KMS-11 (cell line): ENCODE results near the gene ALDH8A1.

Experiments used
- H2AFZ ChIP-seq: fragments of 200-600 bp; sonication (generic); 2 replicates; pipeline ENCODE4 v1.6.1; 2016; ENCODE audit warnings: antibody characterized with exemption, mixed run types, low read depth
- H3K27ac ChIP-seq: fragments of 200-600 bp; sonication (generic); 2 replicates; pipeline ENCODE4 v1.6.1; 2016; ENCODE audit warnings: mild to moderate bottlenecking, mixed run types
- H3K27me3 ChIP-seq: fragments of 200-600 bp; sonication (generic); 2 replicates; pipeline ENCODE4 v1.6.1; 2017; ENCODE audit warnings: mild to moderate bottlenecking, low read depth, mixed run types, moderate library complexity; ENCODE audit not compliant: insufficient read depth
- H3K36me3 ChIP-seq: fragments of 200-600 bp; sonication (generic); 2 replicates; pipeline ENCODE4 v1.6.1; 2017; ENCODE audit warnings: mild to moderate bottlenecking, mixed run types; ENCODE audit not compliant: insufficient read depth
- H3K4me1 ChIP-seq: fragments of 200-600 bp; sonication (generic); 2 replicates; pipeline ENCODE4 v1.6.1; 2016; ENCODE audit warnings: mild to moderate bottlenecking, low read depth, mixed run types; ENCODE audit not compliant: poor library complexity, severe bottlenecking
- H3K4me2 ChIP-seq: fragments of 200-600 bp; sonication (generic); 2 replicates; pipeline ENCODE4 v1.7.0; 2016; ENCODE audit warnings: mild to moderate bottlenecking, mixed run types
- H3K4me3 ChIP-seq: fragments of 200-600 bp; sonication (generic); IDR thresholded peaks from 2 replicates; pipeline ENCODE4 v1.6.1; 2017; ENCODE audit warnings: low read depth, low read length, mixed read lengths; ENCODE audit not compliant: insufficient read depth
- H3K79me2 ChIP-seq: fragments of 200-600 bp; sonication (generic); 2 replicates; pipeline ENCODE4 v1.6.1; 2016; ENCODE audit warnings: low read depth, mixed run types; ENCODE audit not compliant: insufficient read depth
- H3K9ac ChIP-seq: fragments of 200-600 bp; sonication (generic); 2 replicates; pipeline ENCODE4 v1.6.1; 2016; ENCODE audit warnings: mild to moderate bottlenecking, mixed run types
- H4K20me1 ChIP-seq: fragments of 200-600 bp; sonication (generic); 2 replicates; pipeline ENCODE4 v1.6.1; 2016; ENCODE audit warnings: mild to moderate bottlenecking, mixed run types; ENCODE audit not compliant: insufficient read depth
- TF ChIP-seq, protein P1 (sequence below): fragments of 200-600 bp; sonication (generic); conservative IDR thresholded peaks from 2 replicates; pipeline ENCODE4 v1.6.1; 2017; ENCODE audit warnings: low read depth, mild to moderate bottlenecking, antibody characterized with exemption, low read length, moderate library complexity, mixed read lengths

ALDH8A1 gene

DNA sequence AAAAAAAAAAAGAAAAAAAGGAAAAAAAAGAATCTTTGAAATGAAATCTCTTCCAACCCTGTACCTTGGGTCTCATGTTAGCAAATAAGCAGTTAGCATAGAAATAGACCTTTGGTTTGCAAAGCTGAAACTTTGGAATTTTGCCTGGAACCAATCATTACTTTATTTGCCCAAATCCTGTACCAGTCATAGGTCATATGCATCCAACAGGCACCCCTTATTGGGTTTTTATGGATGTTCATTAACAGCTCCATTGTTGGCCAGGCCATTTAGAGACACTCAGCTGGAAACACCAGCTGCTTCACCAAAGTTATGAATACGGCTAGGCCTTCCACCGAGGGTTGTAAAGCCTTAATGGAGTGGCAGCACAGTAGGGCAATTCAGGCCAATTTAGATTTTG, 53.0 kb downstream of the ALDH8A1 start:
- Histone ChIP-seq H3K36me3 (no peaks in the 10 kb centered on the region), H2AFZ (no peak overlapping the region), H3K9ac (no peak overlapping the region), H3K79me2 (no peaks in the 10 kb centered on the region), H4K20me1 (no peaks in the 10 kb centered on the region), H3K4me2 (no peak overlapping the region), H3K27me3 (no peaks in the 10 kb centered on the region), H3K27ac (no peak overlapping the region), H3K4me1 (no peaks in the 10 kb centered on the region), H3K4me3 (no peak overlapping the region)
- TF ChIP-seq, protein P1, sequence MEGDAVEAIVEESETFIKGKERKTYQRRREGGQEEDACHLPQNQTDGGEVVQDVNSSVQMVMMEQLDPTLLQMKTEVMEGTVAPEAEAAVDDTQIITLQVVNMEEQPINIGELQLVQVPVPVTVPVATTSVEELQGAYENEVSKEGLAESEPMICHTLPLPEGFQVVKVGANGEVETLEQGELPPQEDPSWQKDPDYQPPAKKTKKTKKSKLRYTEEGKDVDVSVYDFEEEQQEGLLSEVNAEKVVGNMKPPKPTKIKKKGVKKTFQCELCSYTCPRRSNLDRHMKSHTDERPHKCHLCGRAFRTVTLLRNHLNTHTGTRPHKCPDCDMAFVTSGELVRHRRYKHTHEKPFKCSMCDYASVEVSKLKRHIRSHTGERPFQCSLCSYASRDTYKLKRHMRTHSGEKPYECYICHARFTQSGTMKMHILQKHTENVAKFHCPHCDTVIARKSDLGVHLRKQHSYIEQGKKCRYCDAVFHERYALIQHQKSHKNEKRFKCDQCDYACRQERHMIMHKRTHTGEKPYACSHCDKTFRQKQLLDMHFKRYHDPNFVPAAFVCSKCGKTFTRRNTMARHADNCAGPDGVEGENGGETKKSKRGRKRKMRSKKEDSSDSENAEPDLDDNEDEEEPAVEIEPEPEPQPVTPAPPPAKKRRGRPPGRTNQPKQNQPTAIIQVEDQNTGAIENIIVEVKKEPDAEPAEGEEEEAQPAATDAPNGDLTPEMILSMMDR, result no peak

DNA sequence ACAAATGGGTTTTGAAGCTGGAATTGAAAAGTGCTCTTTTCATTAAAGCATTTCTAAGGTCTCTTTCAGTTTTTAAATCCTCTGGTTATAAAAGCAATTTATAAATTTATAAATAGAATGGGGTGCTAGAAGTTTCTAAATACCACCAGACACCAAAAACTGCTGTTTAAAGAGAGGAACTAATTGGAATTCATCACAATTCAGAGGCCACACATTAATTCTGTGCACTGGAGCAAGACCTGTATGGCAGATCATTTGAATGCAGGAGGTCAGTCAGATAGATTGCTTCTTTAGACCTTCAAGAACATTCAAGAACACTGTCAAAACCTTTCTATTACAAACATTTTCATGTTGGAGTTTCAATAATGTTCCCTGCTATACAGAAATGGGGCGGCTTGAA, 55.1 kb downstream of the ALDH8A1 start:
- TF ChIP-seq, protein P1, result no peak

DNA sequence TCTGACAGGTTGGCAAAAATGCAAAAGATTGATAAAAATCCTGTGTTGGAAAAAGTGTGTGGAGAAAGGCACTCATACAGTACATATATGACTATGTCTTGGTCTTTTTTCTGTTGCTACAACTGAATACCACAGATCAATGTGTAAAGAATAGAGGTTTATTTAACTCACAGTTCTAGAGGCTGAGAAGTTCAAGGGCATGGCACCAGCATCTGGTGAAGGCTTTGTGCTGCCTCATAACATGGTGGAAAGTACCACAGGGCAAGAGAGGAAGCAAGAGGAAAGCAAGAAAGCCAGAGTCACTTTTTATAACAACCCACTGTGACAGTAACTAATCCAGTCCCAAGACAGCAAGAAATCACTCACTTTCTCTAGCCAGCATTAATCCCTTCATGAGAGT, 57.5 kb downstream of the ALDH8A1 start:
- Histone ChIP-seq H3K27ac (no peak overlapping the region), H4K20me1 (no peaks in the 10 kb centered on the region), H3K4me3 (no peak overlapping the region), H3K27me3 (no peaks in the 10 kb centered on the region), H3K9ac (no peak overlapping the region), H3K4me2 (no peak overlapping the region), H2AFZ (no peak overlapping the region), H3K79me2 (no peaks in the 10 kb centered on the region), H3K4me1 (no peaks in the 10 kb centered on the region), H3K36me3 (no peaks in the 10 kb centered on the region)
- TF ChIP-seq, protein P1, result no peak

More for the DNA sequence above, 55.1 kb downstream of the ALDH8A1 start:
- Histone ChIP-seq H3K27ac (no peak overlapping the region), H3K9ac (no peak overlapping the region), H3K27me3 (no peaks in the 10 kb centered on the region), H3K36me3 (no peaks in the 10 kb centered on the region), H3K4me1 (no peaks in the 10 kb centered on the region), H4K20me1 (no peaks in the 10 kb centered on the region), H3K4me2 (no peak overlapping the region), H3K79me2 (no peaks in the 10 kb centered on the region), H2AFZ (no peak overlapping the region), H3K4me3 (no peak overlapping the region)

DNA sequence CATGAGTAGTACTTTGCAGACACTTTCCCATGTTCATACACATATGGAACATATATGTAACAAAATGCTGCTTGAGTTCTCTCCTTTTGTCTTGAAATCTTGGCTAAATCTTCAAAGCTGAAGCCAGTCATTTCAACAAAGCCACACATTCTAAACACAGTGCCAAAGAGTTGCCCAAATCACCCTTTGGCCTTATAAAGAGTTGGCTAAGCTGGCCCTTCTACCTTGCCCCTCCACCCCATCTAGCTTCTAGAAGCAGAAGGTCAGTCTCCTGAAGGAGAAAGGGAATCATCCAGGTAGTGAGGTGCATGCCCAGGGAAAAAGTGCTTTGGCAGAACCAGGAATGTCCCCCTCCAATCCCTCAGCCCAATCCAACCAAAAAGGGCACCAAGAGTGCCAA, 58.3 kb downstream of the ALDH8A1 start:
- TF ChIP-seq, protein P1, result no peak
- H3K9ac ChIP-seq, result no peak overlapping the region
- no peaks in the 10 kb centered on the region for H3K27me3 ChIP-seq
- no peaks in the 10 kb centered on the region for H3K79me2 ChIP-seq
- H3K4me1 ChIP-seq, result no peaks in the 10 kb centered on the region
- no peak overlapping the region for H3K4me3 ChIP-seq
- H3K27ac ChIP-seq, result no peak overlapping the region
- no peak overlapping the region for H2AFZ ChIP-seq
- H3K4me2 ChIP-seq, result no peak overlapping the region
- no peaks in the 10 kb centered on the region for H4K20me1 ChIP-seq
- no peaks in the 10 kb centered on the region for H3K36me3 ChIP-seq

DNA sequence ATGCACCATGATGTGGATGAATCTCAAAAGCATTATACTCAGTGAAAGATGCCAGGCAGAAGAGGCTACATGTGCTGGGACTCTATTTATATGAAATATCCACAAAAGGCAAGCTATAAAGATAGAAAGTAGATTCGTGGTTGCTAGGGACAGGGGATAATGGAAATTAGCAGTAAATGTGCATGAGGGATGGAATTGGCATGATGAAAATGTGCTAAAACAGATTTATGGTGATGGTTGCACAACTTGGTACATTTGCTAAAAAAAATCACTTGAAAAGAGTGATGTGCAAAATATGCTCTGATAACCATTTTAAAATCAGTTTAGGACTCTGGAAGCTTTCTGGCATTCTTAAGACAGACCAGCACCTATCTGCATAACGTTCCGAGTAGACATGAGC, 61.6 kb downstream of the ALDH8A1 start:
- Histone ChIP-seq H3K9ac (no peak overlapping the region), H3K27me3 (no peaks in the 10 kb centered on the region), H4K20me1 (no peaks in the 10 kb centered on the region), H3K4me3 (no peak overlapping the region), H3K36me3 (no peaks in the 10 kb centered on the region), H2AFZ (no peak overlapping the region), H3K79me2 (no peaks in the 10 kb centered on the region), H3K27ac (no peak overlapping the region), H3K4me2 (no peak overlapping the region), H3K4me1 (no peaks in the 10 kb centered on the region)
- TF ChIP-seq, protein P1, result no peak
